ENCODE data around the gene IRF1. TPM values are rescaled to one million over a fixed set of nuclear protein-coding genes. Genes with fewer than 3 reads are reported as not detected.

IRF1 gene
- total and polyA plus RNA-seq, 2 of the 8 experiments (the other 6 are each of a cell fraction or from before 2014, with no cell fraction given), result 4.0 to 8.5 TPM

DNA sequence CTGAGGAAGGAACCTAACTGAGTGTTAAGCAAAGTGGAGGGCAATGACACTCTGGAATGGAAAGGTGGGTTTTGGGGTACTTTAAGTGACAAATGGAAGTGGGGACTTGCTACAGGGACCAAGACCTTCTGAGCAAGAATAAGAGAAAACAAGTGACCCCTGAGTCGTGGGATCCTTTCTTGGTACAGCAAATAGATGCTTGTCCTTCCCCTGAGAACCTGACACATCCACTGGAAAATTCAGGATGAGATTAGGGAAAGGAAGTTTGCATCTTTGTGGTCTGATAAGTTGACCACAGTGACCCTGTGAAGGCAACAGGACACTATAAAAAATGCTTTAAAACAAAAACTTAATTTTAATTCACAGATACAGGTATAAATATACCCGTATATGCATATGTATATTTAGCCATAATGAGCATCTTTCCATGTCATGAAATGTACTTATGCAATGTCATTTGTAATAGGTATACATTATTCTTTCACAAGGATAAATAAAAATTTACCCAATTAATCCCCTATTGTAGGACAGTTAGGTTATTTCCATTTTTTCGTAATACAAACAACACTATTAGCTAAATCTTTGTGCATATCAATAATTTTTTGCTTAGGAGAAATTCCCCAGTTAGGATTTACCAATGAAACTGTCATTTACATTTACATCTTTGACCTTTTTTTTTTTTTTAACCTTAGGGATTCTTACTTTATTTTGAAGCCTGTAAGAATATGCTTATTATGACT lies 2.0 kb upstream of the IRF1 start:
- ChIA-PET POLR2A (ENCODE audit: partially characterized antibody) (interaction anchor here (0.6 to 5.4 kb wide), 6 partner anchors 10 to 67 kb away, joined by 3 to 49 read pairs (median 22); no protein-coding TSS in a partner anchor), CTCF (ENCODE audit: partially characterized antibody) (interaction anchor here (1.0 to 19.9 kb wide), 11 partner anchors 8 to 104 kb away, joined by 3 to 353 read pairs (median 7); no protein-coding TSS in a partner anchor)
- no peak overlapping the region for H2BK20ac ChIP-seq (ENCODE audit: low read length)
- no peak for DNase-seq (ENCODE audit: low read depth in 1 of 2, low spot score in 2 of 2)
- no peak overlapping the region for H4K91ac ChIP-seq (replicated peaks; ENCODE audit: insufficient read length, low read length)
- H3K79me1 ChIP-seq (ENCODE audit: low read depth, low read length), result no peaks in the 10 kb centered on the region; the same call in 1 of the 2 replicates
- H3K4ac ChIP-seq (replicated peaks; ENCODE audit: insufficient read length, low read depth, low read length), result no peak overlapping the region
- no peak overlapping the region for H3K14ac ChIP-seq (ENCODE audit: insufficient read length)
- peaks cover 0 to 9% of the 10 kb centered on the region in 2 experiments for H4K20me1 ChIP-seq (replicated peaks in 1 of 2; ENCODE audit: control insufficient read depth in 1 of 2, insufficient read depth in 2 of 2, low read length in 2 of 2)
- no peak overlapping the region for H3K27ac ChIP-seq (ENCODE audit: low read depth, low read length)
- H2BK12ac ChIP-seq (ENCODE audit: low read depth, low read length), result no peak overlapping the region
- no peak overlapping the region for H2BK120ac ChIP-seq (replicated peaks; ENCODE audit: low read depth, low read length)
- H4K8ac ChIP-seq (ENCODE audit: extremely low read depth, insufficient read depth, low read length), result no peak overlapping the region
- H3K23ac ChIP-seq (ENCODE audit: insufficient read length), result no peak overlapping the region
- no peaks in the 10 kb centered on the region for H3K79me2 ChIP-seq (ENCODE audit: control insufficient read depth in 1 of 2, insufficient read depth in 2 of 2, low read length in 2 of 2)
- H2AK5ac ChIP-seq (ENCODE audit: low read depth, low read length), result no peak overlapping the region
- WGBS, 2 experiments (ENCODE audit: extremely low coverage in 1 of 2, insufficient coverage in 1 of 2, insufficient read length in 1 of 2, insufficient replicate concordance in 2 of 2, low coverage in 1 of 2, low lambda C conversion rate in 2 of 2, missing lambda C conversion rate in 1 of 2), result 87% methylated on average over 3 of the region's 3 CpGs; no CpG with 5 or more reads in 1 of the 2 experiments
- H3K56ac ChIP-seq (replicated peaks; ENCODE audit: insufficient read length, low read depth, low read length), result no peak overlapping the region
- no peaks in the 10 kb centered on the region; a peak in 1 of 8 replicates for H3K36me3 ChIP-seq (ENCODE audit: control insufficient read depth in 2 of 4, insufficient read depth in 4 of 4, low read length in 3 of 4)
- H3K18ac ChIP-seq (ENCODE audit: extremely low read depth, low read length), result no peak overlapping the region
- FAIRE-seq, result no peak
- no peak overlapping the region for H2BK5ac ChIP-seq (ENCODE audit: low read depth, low read length)
- peaks cover 27% of the 10 kb centered on the region; the same call in 1 of the 2 replicates for H3K23me2 ChIP-seq (ENCODE audit: low read depth, low read length)
- H3K9ac ChIP-seq (replicated peaks in 1 of 4; ENCODE audit: extremely low read depth in 1 of 4, low read depth in 3 of 4, low read length in 3 of 4), result no peak overlapping the region
- no peak overlapping the region for H2BK15ac ChIP-seq (ENCODE audit: low read length)
- TF ChIP-seq ZNF274 (IDR thresholded peaks at IDR 0.05; ENCODE audit: borderline replicate concordance, extremely low read depth, low read length), result no peak
- no peak overlapping the region for H2AFZ ChIP-seq (ENCODE audit: low read length)
- H4K5ac ChIP-seq (ENCODE audit: insufficient read length, low read depth, low read length), result no peak overlapping the region
- no peaks in the 10 kb centered on the region for H3K9me3 ChIP-seq (ENCODE audit: insufficient read depth in 2 of 2, low read depth in 1 of 2, low read length in 1 of 2)
- H3K4me2 ChIP-seq (ENCODE audit: insufficient read depth in 1 of 2, low read depth in 2 of 2, low read length in 2 of 2), result peak overlapping the region in 1 of 2 experiments; percentile 87; a peak in 2 of 4 replicates
- peaks cover 12 to 21% (median 15%) of the 10 kb centered on the region in 4 experiments for H3K4me1 ChIP-seq (replicated peaks in 1 of 4; ENCODE audit: control insufficient read depth in 3 of 4, insufficient read depth in 4 of 4, low read length in 3 of 4)
- no peak overlapping the region for H3K4me3 ChIP-seq (ENCODE audit: extremely low read depth in 1 of 4, insufficient read depth in 2 of 4, low read depth in 3 of 4, low read length in 4 of 4)
- peaks cover 0 to 7% (median 4%) of the 10 kb centered on the region in 4 experiments; a peak in 3 of 7 replicates for H3K27me3 ChIP-seq (replicated peaks in 1 of 4; ENCODE audit: control insufficient read depth in 3 of 4, extremely low read depth in 1 of 4, insufficient read depth in 3 of 4, low read length in 3 of 4)

Measured in H1 (cell line).